22Rv1 (cell line): ENCODE results near the gene TBC1D13.

Source experiments
- ZFX ChIP-seq: fragments of 450-650 bp; IDR thresholded peaks from 2 replicates; pipeline ENCODE4 v1.6.1; 2017; ENCODE audit warnings: antibody characterized with exemption, borderline replicate concordance
- TF ChIP-seq, protein P1 (sequence below): fragments of 450-650 bp; IDR thresholded peaks from 2 replicates; pipeline ENCODE4 v1.5.1; 2017; ENCODE audit warnings: mild to moderate bottlenecking

GRCh38 chr9:128785427-128785826, 1.6 kb upstream of the TBC1D13 start:
- TF ChIP-seq, protein P1, sequence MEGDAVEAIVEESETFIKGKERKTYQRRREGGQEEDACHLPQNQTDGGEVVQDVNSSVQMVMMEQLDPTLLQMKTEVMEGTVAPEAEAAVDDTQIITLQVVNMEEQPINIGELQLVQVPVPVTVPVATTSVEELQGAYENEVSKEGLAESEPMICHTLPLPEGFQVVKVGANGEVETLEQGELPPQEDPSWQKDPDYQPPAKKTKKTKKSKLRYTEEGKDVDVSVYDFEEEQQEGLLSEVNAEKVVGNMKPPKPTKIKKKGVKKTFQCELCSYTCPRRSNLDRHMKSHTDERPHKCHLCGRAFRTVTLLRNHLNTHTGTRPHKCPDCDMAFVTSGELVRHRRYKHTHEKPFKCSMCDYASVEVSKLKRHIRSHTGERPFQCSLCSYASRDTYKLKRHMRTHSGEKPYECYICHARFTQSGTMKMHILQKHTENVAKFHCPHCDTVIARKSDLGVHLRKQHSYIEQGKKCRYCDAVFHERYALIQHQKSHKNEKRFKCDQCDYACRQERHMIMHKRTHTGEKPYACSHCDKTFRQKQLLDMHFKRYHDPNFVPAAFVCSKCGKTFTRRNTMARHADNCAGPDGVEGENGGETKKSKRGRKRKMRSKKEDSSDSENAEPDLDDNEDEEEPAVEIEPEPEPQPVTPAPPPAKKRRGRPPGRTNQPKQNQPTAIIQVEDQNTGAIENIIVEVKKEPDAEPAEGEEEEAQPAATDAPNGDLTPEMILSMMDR = no peak
- no peak for TF ChIP-seq ZFX
